ENCODE data around the gene RNF13. TPM values are rescaled to one million over a fixed set of nuclear protein-coding genes. Genes with fewer than 3 reads are reported as not detected.
A peak's percentile ranks its signal among the peaks of the same experiment; 100 is the strongest.

Gene RNF13
- total and polyA plus RNA-seq, 2 donors (not counting 1 experiment from before 2014, with no cell fraction given): 57.4 to 81.7 TPM

DNA sequence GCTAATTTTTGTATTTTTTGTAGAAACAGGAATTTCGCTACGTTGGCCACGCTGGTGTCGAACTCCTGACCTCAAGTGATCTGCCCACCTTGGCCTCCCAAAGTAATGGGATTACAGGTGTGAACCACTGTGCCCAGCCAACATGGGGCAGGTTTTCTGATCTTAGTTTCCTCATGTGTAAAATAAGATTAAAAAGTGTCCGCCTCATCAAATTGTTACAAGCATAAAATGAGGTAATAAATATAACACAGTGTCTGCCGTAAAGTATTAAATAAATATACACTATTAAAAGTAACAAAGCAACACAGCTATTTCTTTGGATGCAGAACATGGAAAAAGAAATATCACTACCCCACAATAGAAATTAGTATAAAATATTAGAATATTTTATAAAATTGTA lies 44.3 kb upstream of the RNF13 start:
- Histone ChIP-seq H3K36me3 (ENCODE audit: control insufficient read depth, insufficient read depth, low read length) (no peaks in the 10 kb centered on the region), H3K9ac (ENCODE audit: insufficient read depth, low read length) (no peak overlapping the region), H3K4me2 (ENCODE audit: extremely low read depth, insufficient read depth, low read length) (no peak overlapping the region)

DNA sequence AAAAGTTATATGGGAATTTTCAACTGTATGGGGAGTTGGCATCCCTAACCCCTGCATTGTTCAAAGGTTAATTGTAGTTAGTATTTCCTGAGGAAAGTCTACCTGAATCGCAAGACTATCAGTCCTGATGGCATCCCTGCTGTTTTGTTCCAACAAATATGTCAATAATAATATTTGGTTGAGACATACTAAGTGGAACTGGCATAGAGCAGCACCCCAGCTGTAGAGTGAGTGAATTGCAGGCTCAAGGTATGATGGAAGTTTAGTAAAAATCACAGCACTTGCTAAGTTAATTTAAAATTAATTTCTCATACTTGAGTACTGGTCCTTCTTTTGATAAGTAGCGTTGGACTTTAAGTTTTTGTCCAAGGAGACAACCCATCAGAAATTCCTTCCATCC lies 42.8 kb upstream of the RNF13 start:
- no peak overlapping the region for H2AFZ ChIP-seq (ENCODE audit: low read length)

More for the DNA sequence above, 44.3 kb upstream of the RNF13 start:
- no peak for DNase-seq (ENCODE audit: low read depth in 2 of 2)
- TF ChIP-seq, protein P1, sequence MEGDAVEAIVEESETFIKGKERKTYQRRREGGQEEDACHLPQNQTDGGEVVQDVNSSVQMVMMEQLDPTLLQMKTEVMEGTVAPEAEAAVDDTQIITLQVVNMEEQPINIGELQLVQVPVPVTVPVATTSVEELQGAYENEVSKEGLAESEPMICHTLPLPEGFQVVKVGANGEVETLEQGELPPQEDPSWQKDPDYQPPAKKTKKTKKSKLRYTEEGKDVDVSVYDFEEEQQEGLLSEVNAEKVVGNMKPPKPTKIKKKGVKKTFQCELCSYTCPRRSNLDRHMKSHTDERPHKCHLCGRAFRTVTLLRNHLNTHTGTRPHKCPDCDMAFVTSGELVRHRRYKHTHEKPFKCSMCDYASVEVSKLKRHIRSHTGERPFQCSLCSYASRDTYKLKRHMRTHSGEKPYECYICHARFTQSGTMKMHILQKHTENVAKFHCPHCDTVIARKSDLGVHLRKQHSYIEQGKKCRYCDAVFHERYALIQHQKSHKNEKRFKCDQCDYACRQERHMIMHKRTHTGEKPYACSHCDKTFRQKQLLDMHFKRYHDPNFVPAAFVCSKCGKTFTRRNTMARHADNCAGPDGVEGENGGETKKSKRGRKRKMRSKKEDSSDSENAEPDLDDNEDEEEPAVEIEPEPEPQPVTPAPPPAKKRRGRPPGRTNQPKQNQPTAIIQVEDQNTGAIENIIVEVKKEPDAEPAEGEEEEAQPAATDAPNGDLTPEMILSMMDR (conservative IDR thresholded peaks at IDR 0.05 in 1 of 2, IDR thresholded peaks at IDR 0.05 in 1 of 2; ENCODE audit: low read depth in 1 of 2, low read length in 2 of 2): no peak
- TF ChIP-seq EZH2 (IDR thresholded peaks at IDR 0.05; ENCODE audit: low read length, missing control alignments): no peak
- Histone ChIP-seq H3K4me1 (ENCODE audit: control insufficient read depth, extremely low read depth, insufficient read depth, low read length) (no peaks in the 10 kb centered on the region), H3K27me3 (ENCODE audit: control insufficient read depth, insufficient read depth, low read length) (peaks cover 9% of the 10 kb centered on the region), H3K9me3 (ENCODE audit: control insufficient read depth, insufficient read depth, low read depth, low read length) (no peaks in the 10 kb centered on the region), H2AFZ (ENCODE audit: low read length) (no peak overlapping the region), H4K20me1 (ENCODE audit: control insufficient read depth, extremely low read depth, insufficient read depth, low read length) (no peaks in the 10 kb centered on the region), H3K27ac (ENCODE audit: insufficient read depth, low read length) (no peak overlapping the region), H3K4me3 (replicated peaks in 1 of 4; ENCODE audit: control extremely low read depth in 1 of 4, insufficient read depth in 1 of 4, low read depth in 3 of 4, low read length in 4 of 4) (no peak overlapping the region), H3K79me2 (ENCODE audit: control insufficient read depth, insufficient read depth, low read length) (no peaks in the 10 kb centered on the region)

DNA sequence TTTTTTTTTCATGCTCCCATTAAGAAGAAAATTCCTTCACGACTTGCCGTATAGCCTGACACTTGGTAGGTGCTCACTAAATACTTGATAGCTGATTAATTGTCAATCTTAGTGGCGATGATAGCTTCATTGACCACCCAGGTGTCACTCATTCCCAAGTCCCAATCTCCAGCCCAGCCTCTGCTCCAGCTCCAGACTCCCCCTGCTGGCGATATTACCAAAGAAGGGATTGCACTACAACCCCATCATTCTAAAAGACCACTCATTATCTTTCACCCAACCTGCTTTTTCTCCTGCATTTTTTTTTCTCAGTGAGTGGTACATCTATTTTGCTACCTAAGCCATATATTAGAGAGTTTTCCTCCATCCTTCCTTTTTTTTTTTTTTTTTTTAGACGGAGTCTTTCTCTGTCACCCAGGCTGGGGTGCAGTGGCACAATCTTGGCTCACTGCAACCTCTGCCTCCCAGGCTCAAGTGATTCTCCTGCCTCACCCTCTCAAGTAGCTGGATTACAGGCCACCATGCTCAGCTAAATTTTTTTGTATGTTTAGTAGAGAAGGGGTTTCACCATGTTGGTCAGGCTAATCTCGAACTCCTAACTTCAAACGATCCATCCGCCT lies 41.3 kb upstream of the RNF13 start:
- Histone ChIP-seq H3K9ac (ENCODE audit: insufficient read depth, low read length) (no peak overlapping the region), H3K27ac (ENCODE audit: insufficient read depth, low read length) (no peak overlapping the region), H3K4me2 (ENCODE audit: extremely low read depth, insufficient read depth, low read length) (no peak overlapping the region), H3K9me3 (ENCODE audit: control insufficient read depth, insufficient read depth, low read depth, low read length) (no peaks in the 10 kb centered on the region), H3K79me2 (ENCODE audit: control insufficient read depth, insufficient read depth, low read length) (no peaks in the 10 kb centered on the region), H3K4me1 (ENCODE audit: control insufficient read depth, extremely low read depth, insufficient read depth, low read length) (no peaks in the 10 kb centered on the region), H2AFZ (ENCODE audit: low read length) (no peak overlapping the region), H3K27me3 (ENCODE audit: control insufficient read depth, insufficient read depth, low read length) (peaks cover 3% of the 10 kb centered on the region), H4K20me1 (ENCODE audit: control insufficient read depth, extremely low read depth, insufficient read depth, low read length) (no peaks in the 10 kb centered on the region), H3K4me3 (replicated peaks in 1 of 4; ENCODE audit: control extremely low read depth in 1 of 4, insufficient read depth in 1 of 4, low read depth in 3 of 4, low read length in 4 of 4) (no peak overlapping the region), H3K36me3 (ENCODE audit: control insufficient read depth, insufficient read depth, low read length) (no peaks in the 10 kb centered on the region)
- TF ChIP-seq, protein P1 (conservative IDR thresholded peaks at IDR 0.05 in 1 of 2, IDR thresholded peaks at IDR 0.05 in 1 of 2; ENCODE audit: low read depth in 1 of 2, low read length in 2 of 2): peak; percentile 85 to 89
- TF ChIP-seq EZH2 (IDR thresholded peaks at IDR 0.05; ENCODE audit: low read length, missing control alignments): no peak
- DNase-seq (ENCODE audit: low read depth in 2 of 2): peak; percentile 25 to 47

More for the DNA sequence above, 42.8 kb upstream of the RNF13 start:
- no peak for DNase-seq (ENCODE audit: low read depth in 2 of 2)
- no peak overlapping the region for H3K9ac ChIP-seq (ENCODE audit: insufficient read depth, low read length)
- no peaks in the 10 kb centered on the region for H4K20me1 ChIP-seq (ENCODE audit: control insufficient read depth, extremely low read depth, insufficient read depth, low read length)
- H3K4me2 ChIP-seq (ENCODE audit: extremely low read depth, insufficient read depth, low read length): no peak overlapping the region
- H3K79me2 ChIP-seq (ENCODE audit: control insufficient read depth, insufficient read depth, low read length): no peaks in the 10 kb centered on the region
- peaks cover 3% of the 10 kb centered on the region for H3K27me3 ChIP-seq (ENCODE audit: control insufficient read depth, insufficient read depth, low read length)
- no peak overlapping the region for H3K4me3 ChIP-seq (replicated peaks in 1 of 4; ENCODE audit: control extremely low read depth in 1 of 4, insufficient read depth in 1 of 4, low read depth in 3 of 4, low read length in 4 of 4)
- TF ChIP-seq, protein P1 (conservative IDR thresholded peaks at IDR 0.05 in 1 of 2, IDR thresholded peaks at IDR 0.05 in 1 of 2; ENCODE audit: low read depth in 1 of 2, low read length in 2 of 2): peak in 1 of 2 donors; percentile 24
- TF ChIP-seq EZH2 (IDR thresholded peaks at IDR 0.05; ENCODE audit: low read length, missing control alignments): no peak
- no peaks in the 10 kb centered on the region for H3K4me1 ChIP-seq (ENCODE audit: control insufficient read depth, extremely low read depth, insufficient read depth, low read length)
- no peaks in the 10 kb centered on the region for H3K9me3 ChIP-seq (ENCODE audit: control insufficient read depth, insufficient read depth, low read depth, low read length)
- H3K36me3 ChIP-seq (ENCODE audit: control insufficient read depth, insufficient read depth, low read length): no peaks in the 10 kb centered on the region
- no peak overlapping the region for H3K27ac ChIP-seq (ENCODE audit: insufficient read depth, low read length)

All from fibroblast of lung (primary cell).